ENCODE measurements around the gene NUFIP2. TPM values are rescaled to one million over a fixed set of nuclear protein-coding genes. Genes with fewer than 3 reads are reported as not detected.

NUFIP2 gene
- total RNA-seq, 4 donors from 2014 or later: 36.5 to 62.3 (median 44.2) TPM

- TF ChIP-seq, protein P1, sequence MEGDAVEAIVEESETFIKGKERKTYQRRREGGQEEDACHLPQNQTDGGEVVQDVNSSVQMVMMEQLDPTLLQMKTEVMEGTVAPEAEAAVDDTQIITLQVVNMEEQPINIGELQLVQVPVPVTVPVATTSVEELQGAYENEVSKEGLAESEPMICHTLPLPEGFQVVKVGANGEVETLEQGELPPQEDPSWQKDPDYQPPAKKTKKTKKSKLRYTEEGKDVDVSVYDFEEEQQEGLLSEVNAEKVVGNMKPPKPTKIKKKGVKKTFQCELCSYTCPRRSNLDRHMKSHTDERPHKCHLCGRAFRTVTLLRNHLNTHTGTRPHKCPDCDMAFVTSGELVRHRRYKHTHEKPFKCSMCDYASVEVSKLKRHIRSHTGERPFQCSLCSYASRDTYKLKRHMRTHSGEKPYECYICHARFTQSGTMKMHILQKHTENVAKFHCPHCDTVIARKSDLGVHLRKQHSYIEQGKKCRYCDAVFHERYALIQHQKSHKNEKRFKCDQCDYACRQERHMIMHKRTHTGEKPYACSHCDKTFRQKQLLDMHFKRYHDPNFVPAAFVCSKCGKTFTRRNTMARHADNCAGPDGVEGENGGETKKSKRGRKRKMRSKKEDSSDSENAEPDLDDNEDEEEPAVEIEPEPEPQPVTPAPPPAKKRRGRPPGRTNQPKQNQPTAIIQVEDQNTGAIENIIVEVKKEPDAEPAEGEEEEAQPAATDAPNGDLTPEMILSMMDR (IDR thresholded peaks at IDR 0.05): no peak
- no peak for DNase-seq (ENCODE audit: low spot score)
- ATAC-seq (ENCODE audit: low FRiP score): no peak
These were observed 37.9 kb downstream of the NUFIP2 start for GRCh38 chr17:29255926-29256522.

GRCh38 chr17:29253037-29253436 is 40.9 kb downstream of the NUFIP2 start:
- no peak for ATAC-seq (ENCODE audit: low FRiP score)
- no peak for DNase-seq (ENCODE audit: low spot score)
- TF ChIP-seq, protein P1 (IDR thresholded peaks at IDR 0.05): no peak

DNA sequence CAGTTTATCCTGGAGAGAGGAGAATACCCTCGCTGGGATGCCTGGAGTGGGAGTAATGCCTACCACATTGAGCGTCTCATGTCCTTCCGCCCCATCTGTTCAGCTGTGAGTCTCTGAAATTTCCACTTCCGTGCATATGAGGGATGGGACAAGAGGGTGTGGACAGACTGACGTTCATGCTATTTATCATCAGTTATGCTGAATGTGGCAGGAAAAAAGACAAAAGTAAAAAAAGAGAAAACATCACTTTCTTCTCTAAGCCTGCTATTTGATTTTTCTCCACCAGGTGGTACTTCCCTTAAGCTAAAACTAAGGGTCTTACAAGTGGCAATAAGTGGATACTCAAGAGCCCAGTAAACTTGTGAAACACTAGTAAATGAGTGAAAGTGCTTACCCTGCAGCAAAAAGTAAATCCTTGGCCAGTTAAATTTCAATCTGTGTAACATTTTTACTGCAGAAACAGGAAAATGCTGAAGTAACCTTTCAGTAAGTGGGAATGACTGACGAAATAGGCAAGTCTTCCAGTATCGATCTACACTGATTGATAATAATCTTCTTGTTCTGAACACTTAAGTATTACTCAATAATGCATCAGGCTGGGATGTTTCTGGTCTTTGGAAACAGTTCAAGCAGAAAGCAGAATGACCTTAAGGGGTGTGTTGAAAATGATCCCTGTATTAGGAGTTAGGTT is 41.7 kb downstream of the NUFIP2 start:
- no peak for DNase-seq (ENCODE audit: low spot score)
- peak; percentile 24 for ATAC-seq (ENCODE audit: low FRiP score)
- TF ChIP-seq, protein P1 (IDR thresholded peaks at IDR 0.05): peak in 1 of 3 donors; percentile 13

DNA sequence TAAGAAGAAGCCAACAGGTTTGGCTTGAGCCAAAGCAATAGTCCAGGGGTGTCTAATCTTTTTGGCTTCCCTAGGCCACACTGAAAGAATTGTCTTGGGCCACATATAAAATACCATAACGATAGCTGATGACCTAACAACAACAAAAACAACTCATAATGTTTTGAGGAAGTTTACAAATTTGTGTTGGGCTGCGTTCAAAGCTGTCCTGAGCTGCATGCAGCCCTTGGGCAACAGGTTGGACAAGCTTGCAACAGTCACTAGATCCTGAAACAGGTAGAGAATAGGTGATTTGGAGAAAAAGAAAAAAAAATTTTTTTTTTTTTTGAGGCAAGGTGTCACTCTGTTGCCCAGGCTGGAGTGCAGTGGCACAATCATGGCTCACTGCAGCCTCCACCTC is 42.8 kb downstream of the NUFIP2 start:
- no peak for ATAC-seq (ENCODE audit: low FRiP score)
- DNase-seq (ENCODE audit: low spot score): no peak
- TF ChIP-seq, protein P1 (IDR thresholded peaks at IDR 0.05): no peak

DNA sequence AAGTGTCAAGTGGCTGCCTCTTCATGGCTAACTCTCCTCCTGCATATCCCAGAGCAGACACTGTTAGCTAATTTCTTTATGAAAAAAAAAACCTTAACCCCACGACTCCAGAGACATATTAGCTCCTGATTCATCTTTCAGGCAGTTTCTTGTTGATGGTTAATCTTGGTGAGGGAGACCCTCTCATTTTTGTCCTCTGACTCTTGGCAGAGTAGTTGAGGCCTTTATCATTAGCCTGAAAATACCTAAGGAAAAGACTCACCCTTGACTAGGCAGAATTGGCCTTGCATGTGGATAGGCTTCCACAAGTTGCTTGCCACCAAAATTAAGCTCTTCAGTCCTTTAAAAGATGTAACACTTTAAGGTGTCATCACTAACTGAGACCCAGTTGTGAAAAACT is 43.3 kb downstream of the NUFIP2 start:
- DNase-seq (ENCODE audit: low spot score) (no peak), ATAC-seq (ENCODE audit: low FRiP score) (no peak)
- TF ChIP-seq, protein P1 (IDR thresholded peaks at IDR 0.05): no peak

GRCh38 chr17:29248845-29249244 is 45.1 kb downstream of the NUFIP2 start:
- TF ChIP-seq, protein P1 (IDR thresholded peaks at IDR 0.05): no peak
- DNase-seq (ENCODE audit: low spot score): no peak
- ATAC-seq (ENCODE audit: low FRiP score): no peak

DNA sequence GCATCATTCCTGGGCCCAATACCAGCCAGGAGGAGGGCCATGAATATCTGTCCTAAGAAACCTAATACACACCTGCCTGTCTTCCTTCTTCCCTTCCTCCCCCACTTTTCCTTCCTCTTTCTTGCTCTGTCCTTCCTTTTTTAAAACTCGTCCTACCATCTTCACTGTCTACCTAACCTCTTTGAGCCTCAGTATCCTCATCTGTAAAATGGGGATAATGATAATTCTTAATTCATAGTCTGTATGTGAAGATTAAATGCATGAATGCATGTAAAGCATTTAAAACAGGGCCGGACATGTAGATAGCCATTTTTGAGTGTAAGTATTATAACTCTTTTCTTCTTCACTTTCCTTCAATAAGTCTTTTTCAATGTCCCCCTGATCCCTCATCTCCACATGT is 46.7 kb downstream of the NUFIP2 start:
- DNase-seq (ENCODE audit: low spot score): no peak
- ATAC-seq (ENCODE audit: low FRiP score): no peak
- TF ChIP-seq, protein P1 (IDR thresholded peaks at IDR 0.05): no peak

Measured in omental fat pad (tissue), 4 donors.